DOHH2 (cell line): ENCODE results near the gene MDH1.

Source experiments
- CTCF ChIP-seq: fragments of 200-600 bp; sonication (generic); IDR thresholded peaks from one replicate; pipeline ENCODE4 v1.5.1; 2014; ENCODE audit warnings: antibody characterized with exemption, mild to moderate bottlenecking, low read depth, low read length; ENCODE audit not compliant: poor library complexity, severe bottlenecking
- EZH2phosphoT487 ChIP-seq: fragments of 200-600 bp; sonication (generic); IDR thresholded peaks from 2 replicates; pipeline ENCODE4 v1.6.1; 2017; ENCODE audit warnings: borderline replicate concordance, mild to moderate bottlenecking, antibody characterized with exemption, low read length, moderate library complexity, mixed read lengths

GRCh38 chr2:63651861-63652651 is 63.3 kb downstream of the MDH1 start:
- no peak for TF ChIP-seq CTCF
- no peak for TF ChIP-seq EZH2phosphoT487
